Activated CD4-positive, alpha-beta T cell treated with anti-CD3 and anti-CD28 coated beads, Interleukin-2, amount 50 U/mL, for 1 hour (primary cell): ENCODE measurements around the gene CPT1A.
A peak's percentile ranks its signal among the peaks of the same experiment; 100 is the strongest.
"Not testable (repeated sequence)": the region's sequence is repeated elsewhere in the genome, so short reads cannot be mapped to it uniquely, and the experiment has no call there.

Experiments used
- DNase-seq: peaks from one replicate; pipeline ENCODE4 v3.0.0-alpha.2; 2020

The CPT1A gene

GRCh38 chr11:68841718-68842426 lies at the start of gene CPT1A:
Gene CPT1A, minus strand, starts transcription at chr11:68841916. Its CDS starts 26,442 bp downstream, at chr11:68815474.
- DNase-seq, result peak; percentile 62

GRCh38 chr11:68890490-68891231 lies 48.9 kb upstream of the CPT1A start:
- DNase-seq, result no peak

- DNase-seq, result no peak
These were observed 48.3 kb upstream of the CPT1A start for GRCh38 chr11:68889948-68890446.

GRCh38 chr11:68884827-68885226 lies 43.1 kb upstream of the CPT1A start:
- not testable (repeated sequence) for DNase-seq

GRCh38 chr11:68882391-68882790 lies 40.7 kb upstream of the CPT1A start:
- DNase-seq, result no peak

GRCh38 chr11:68881320-68881719 lies 39.6 kb upstream of the CPT1A start:
- no peak for DNase-seq

- no peak for DNase-seq
These were observed 39.1 kb upstream of the CPT1A start for GRCh38 chr11:68880851-68881250.

- no peak for DNase-seq
These were observed 36.3 kb upstream of the CPT1A start for GRCh38 chr11:68878022-68878421.

- DNase-seq, result no peak
These were observed 30.7 kb upstream of the CPT1A start for GRCh38 chr11:68872216-68873003.

GRCh38 chr11:68870470-68870869 lies 28.8 kb upstream of the CPT1A start:
- DNase-seq, result no peak

- DNase-seq, result no peak
These were observed 26.6 kb upstream of the CPT1A start for GRCh38 chr11:68868221-68868835.

- no peak for DNase-seq
These were observed 25.4 kb upstream of the CPT1A start for GRCh38 chr11:68867066-68867465.

- DNase-seq, result no peak
These were observed 23.5 kb upstream of the CPT1A start for GRCh38 chr11:68865241-68865640.

- DNase-seq, result no peak
These were observed 22.0 kb upstream of the CPT1A start for GRCh38 chr11:68863553-68864265.

- no peak for DNase-seq
These were observed 20.7 kb upstream of the CPT1A start for GRCh38 chr11:68862421-68862820.

GRCh38 chr11:68859123-68859522 lies 17.4 kb upstream of the CPT1A start:
- DNase-seq, result no peak

GRCh38 chr11:68857037-68857586 lies 15.4 kb upstream of the CPT1A start:
- DNase-seq, result no peak

- DNase-seq, result not testable (repeated sequence)
These were observed 14.8 kb upstream of the CPT1A start for GRCh38 chr11:68856425-68857030.

GRCh38 chr11:68855205-68855981 lies 13.7 kb upstream of the CPT1A start:
- peak; percentile 23 for DNase-seq

GRCh38 chr11:68854273-68854958 lies 12.7 kb upstream of the CPT1A start:
- DNase-seq, result no peak
